Activated naive CD4-positive, alpha-beta T cell treated with anti-CD3 and anti-CD28 coated beads, Interleukin-2, amount 50 U/mL, for 72 hours (primary cell): Measurements from ENCODE around the gene CTIF. TPM values are rescaled to one million over a fixed set of nuclear protein-coding genes. Genes with fewer than 3 reads are reported as not detected.
A peak's percentile ranks its signal among the peaks of the same experiment; 100 is the strongest.
"Not testable (repeated sequence)": the region's sequence is repeated elsewhere in the genome, so short reads cannot be mapped to it uniquely, and the experiment has no call there.

ENCODE experiments used
- ATAC-seq, 2 donors: fragments of 150-1000 bp; cut with Tn5 transposase; 2 replicates each; pipeline ENCODE4 v1.10.0; 2021; ENCODE audit warnings: mild to moderate bottlenecking in 2 of 2, moderate library complexity in 2 of 2
- DNase-seq, 2 donors: peaks; one replicate each; pipeline ENCODE4 v3.0.0; 2021 to 2022; ENCODE audit warnings: low spot score in 2 of 2
- H3K27ac Mint-ChIP-seq, 2 donors: one replicate each; pipeline ENCODE4 v1.8.0; 2022; ENCODE audit warnings: mild to moderate bottlenecking in 2 of 2, mixed read lengths in 2 of 2
- H3K36me3 Mint-ChIP-seq, 2 donors: one replicate each; pipeline ENCODE4 v1.8.0; 2022; ENCODE audit warnings: mixed read lengths in 2 of 2
- H3K9me3 Mint-ChIP-seq, 2 donors: one replicate each; pipeline ENCODE4 v1.8.0; 2022; ENCODE audit warnings: mixed read lengths in 2 of 2
- total RNA-seq, 2 donors: library from RNA; stranded (reverse); gene quantifications; one replicate each; pipeline ENCODE4 v1.2.3, GENCODE V29; 2022

The CTIF gene
- total RNA-seq: 1 to 10 TPM; 2.4 to 7.9 TPM

- H3K36me3 Mint-ChIP-seq: no peaks in the 10 kb centered on the region
- peak; percentile 85 to 90 for ATAC-seq
These were observed at the start of gene CTIF for GRCh38 chr18:48538531-48539405. Gene CTIF (plus strand): TSS chr18:48539031. CDS start chr18:48619566, 80,535 bp downstream.

GRCh38 chr18:48490641-48491293 lies 48.1 kb upstream of the CTIF start:
- Mint-ChIP-seq H3K27ac (no peak overlapping the region), H3K36me3 (no peaks in the 10 kb centered on the region), H3K9me3 (no peaks in the 10 kb centered on the region)
- DNase-seq (no peak), ATAC-seq (no peak)

More at GRCh38 chr18:48538531-48539405, at the start of gene CTIF:
- Mint-ChIP-seq H3K27ac (peak within 1 kb of the TSS in 1 of 2 donors; percentile 58), H3K9me3 (no peaks in the 10 kb centered on the region)
- DNase-seq: peak; percentile 65 to 68

DNA sequence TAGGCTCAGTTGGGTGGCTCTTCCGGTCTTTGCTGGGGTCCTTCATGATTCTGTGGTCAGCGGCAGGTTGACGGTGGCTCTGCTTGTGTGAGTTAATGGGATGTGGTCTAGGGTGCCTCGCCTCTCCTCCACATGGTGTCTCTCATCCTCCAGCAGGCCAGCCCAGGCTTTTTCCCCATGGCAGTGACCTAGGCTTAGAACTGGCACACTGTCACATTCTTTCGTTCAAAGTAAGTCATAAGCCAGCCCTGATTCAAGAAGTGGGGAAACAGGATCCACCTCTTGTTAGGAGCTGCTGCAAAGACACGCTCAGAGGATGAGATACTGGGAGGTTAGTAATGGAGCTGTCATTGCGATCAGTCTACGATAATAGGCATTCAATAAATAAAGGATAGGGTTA lies 46.0 kb upstream of the CTIF start:
- H3K27ac Mint-ChIP-seq: no peak overlapping the region
- peaks cover 7% of the 10 kb centered on the region in 2 donors for H3K9me3 Mint-ChIP-seq
- DNase-seq (no peak), ATAC-seq (no peak)
- H3K36me3 Mint-ChIP-seq: peaks cover 0 to 8% of the 10 kb centered on the region in 2 donors

DNA sequence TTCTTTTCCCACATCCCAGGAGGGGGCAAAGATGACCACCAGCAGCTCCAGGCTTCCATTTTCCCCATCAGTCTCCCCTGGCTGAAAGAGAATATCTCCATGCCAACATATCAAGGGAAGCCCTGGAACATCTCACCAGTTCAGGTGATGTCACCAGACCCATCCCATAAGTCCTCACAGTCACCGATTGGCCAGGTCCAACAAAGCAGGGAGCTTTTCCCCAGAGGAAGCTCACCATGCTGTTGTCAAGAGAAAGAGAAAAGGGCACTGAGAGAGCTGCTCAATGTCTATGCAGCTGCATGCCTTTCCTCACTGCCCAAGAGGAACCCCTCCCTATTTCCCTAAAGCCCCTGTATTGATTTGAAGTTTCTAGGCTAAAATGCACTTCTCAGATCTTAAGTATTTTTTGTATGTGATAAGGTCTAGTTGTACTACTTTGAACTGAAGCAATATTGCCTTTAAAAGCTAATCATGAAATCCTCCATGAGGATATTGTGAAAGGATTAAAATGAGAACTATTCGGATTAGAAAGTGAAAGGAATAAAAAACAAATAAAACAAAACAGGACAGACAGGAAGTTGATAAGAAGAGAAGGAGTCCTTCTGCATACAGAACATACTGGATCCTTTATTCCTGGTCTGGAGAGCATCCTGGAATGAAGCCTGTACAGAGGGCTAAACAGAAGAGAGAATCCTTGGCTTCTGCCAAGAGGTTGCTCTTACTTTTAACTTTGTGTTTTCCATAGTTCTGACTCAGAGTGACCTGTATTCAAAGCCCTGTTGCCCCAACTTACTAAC lies 45.2 kb upstream of the CTIF start:
- no peak for ATAC-seq

DNA sequence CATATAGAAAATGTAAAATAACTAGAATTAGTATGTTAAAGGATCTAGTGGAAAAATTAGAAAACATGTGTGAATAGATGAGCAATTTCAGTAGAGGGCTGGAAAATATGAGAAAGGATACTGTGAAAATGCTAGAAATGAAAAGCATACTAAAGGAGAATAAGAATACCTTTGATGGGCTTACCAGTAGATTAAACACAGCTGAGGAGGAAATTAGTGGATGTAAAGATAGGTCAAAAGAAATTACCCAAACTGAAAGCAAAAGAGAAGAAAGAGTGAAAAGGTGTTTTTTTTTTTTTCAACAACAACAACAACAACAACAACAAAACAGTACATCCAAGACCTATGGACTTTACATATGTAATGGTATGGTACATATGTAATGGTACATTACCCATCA lies 41.0 kb upstream of the CTIF start:
- Mint-ChIP-seq H3K9me3 (peaks cover 12 to 13% of the 10 kb centered on the region in 2 donors), H3K27ac (no peak overlapping the region), H3K36me3 (peaks cover 0 to 14% of the 10 kb centered on the region in 2 donors)
- ATAC-seq (peak in 1 of 2 donors; percentile 22), DNase-seq (no peak)

More for the DNA sequence above, 45.2 kb upstream of the CTIF start:
- H3K27ac Mint-ChIP-seq: no peak overlapping the region
- DNase-seq: no peak
- peaks cover 0 to 14% of the 10 kb centered on the region in 2 donors for H3K36me3 Mint-ChIP-seq
- H3K9me3 Mint-ChIP-seq: peaks cover 12 to 13% of the 10 kb centered on the region in 2 donors

- Mint-ChIP-seq H3K36me3 (peaks cover under 1 to 14% of the 10 kb centered on the region in 2 donors), H3K9me3 (peaks cover 12 to 17% of the 10 kb centered on the region in 2 donors), H3K27ac (no peak overlapping the region)
- DNase-seq: no peak
- no peak for ATAC-seq
These were observed 38.3 kb upstream of the CTIF start for GRCh38 chr18:48500517-48500916.

DNA sequence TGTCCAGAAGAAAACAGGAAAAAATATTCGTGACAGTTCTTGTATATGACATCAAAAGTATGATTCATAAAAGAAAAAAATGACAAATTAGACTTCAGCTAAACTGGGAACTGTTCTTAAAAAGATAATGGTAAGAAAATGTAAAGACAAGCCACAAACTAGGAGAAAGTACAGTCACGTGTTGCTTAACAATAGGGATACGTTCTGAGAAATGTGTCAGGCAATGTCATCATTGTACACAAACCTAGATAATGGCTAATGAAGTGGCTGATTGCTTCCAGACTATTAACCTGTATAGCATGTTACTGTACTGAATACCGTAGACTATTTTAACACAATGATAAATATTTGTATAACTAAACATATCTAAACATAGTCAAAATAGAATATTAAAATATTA lies 35.9 kb upstream of the CTIF start:
- H3K9me3 Mint-ChIP-seq: peaks cover 23 to 28% of the 10 kb centered on the region in 2 donors
- ATAC-seq: no peak

DNA sequence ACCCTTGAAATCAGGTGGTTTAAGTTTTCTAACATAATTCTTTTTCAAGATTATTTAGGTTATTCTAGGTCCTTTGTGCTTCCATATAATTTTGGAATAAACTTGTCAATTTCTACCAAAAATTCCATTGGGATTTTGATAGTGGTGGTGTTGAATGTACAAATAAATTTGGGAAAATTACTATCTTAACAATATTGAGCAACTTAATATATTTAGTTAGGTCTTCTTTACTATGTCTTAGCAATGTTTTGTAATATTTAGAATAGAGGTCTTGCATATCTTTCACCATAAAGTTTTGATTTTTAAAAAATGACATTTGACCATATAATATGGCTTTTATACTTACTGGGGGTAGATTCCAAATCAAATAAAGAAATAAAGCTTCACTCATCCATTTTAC lies 34.0 kb upstream of the CTIF start:
- DNase-seq (no peak), ATAC-seq (no peak)
- Mint-ChIP-seq H3K27ac (no peak overlapping the region), H3K9me3 (peaks cover 23% of the 10 kb centered on the region in 2 donors), H3K36me3 (peaks cover 22 to 25% of the 10 kb centered on the region in 2 donors)

More for the DNA sequence above, 35.9 kb upstream of the CTIF start:
- DNase-seq: no peak
- H3K27ac Mint-ChIP-seq: no peak overlapping the region
- H3K36me3 Mint-ChIP-seq: peaks cover 24 to 28% of the 10 kb centered on the region in 2 donors

DNA sequence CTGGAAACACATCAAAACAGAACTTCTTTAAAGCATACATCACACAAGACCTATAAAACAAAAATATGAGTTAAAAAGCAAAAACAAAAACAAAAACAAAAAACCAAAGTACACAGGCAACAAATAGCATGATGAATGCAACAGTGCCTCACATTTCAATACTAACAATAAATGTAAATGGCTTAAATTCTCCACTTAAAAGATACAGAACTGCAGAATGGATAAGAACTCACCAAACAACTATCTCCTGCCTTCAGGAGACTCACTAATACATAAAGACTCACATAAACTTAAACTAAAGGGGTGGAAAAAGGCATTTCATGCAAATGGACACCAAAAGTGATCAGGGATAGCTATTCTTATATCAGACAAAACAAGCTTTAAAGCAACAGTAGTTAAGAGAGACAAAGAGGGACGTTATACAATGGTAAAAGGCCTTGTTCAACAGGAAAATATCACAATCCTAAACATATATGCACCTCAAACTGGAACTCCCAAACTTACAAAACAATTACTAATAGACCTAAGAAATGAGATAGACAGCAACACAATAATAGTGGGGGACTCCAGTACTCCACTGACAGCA lies 31.8 kb upstream of the CTIF start:
- DNase-seq, H3K27ac Mint-ChIP-seq, ATAC-seq: not testable (repeated sequence)
- Mint-ChIP-seq H3K9me3 (peaks cover 23% of the 10 kb centered on the region in 2 donors), H3K36me3 (peaks cover 22 to 25% of the 10 kb centered on the region in 2 donors)

DNA sequence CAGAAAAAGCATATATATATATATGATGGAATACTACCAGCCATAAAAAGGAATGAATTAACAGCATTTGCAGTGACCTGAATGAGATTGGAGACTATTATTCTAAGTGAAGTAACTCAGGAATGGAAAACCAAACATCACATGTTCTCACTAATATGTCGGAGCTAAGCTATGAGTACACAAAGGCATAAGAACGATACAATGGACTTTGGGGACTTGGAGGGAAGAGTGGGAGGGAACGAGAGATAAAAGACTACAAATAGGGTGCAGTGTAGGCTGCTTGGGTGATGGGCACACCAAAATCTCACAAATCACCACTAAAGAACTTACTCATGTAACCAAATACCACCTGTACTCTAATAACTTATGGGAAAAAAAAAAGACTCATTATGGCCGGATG lies 26.3 kb upstream of the CTIF start:
- not testable (repeated sequence) for DNase-seq, H3K27ac Mint-ChIP-seq, ATAC-seq, H3K9me3 Mint-ChIP-seq, H3K36me3 Mint-ChIP-seq

- H3K36me3 Mint-ChIP-seq: no peaks in the 10 kb centered on the region
- ATAC-seq: no peak
- no peak overlapping the region for H3K27ac Mint-ChIP-seq
- no peaks in the 10 kb centered on the region for H3K9me3 Mint-ChIP-seq
- no peak for DNase-seq
These were observed 24.0 kb upstream of the CTIF start for GRCh38 chr18:48514786-48515185.

- Mint-ChIP-seq H3K9me3 (no peaks in the 10 kb centered on the region), H3K36me3 (no peaks in the 10 kb centered on the region), H3K27ac (no peak overlapping the region)
- ATAC-seq (no peak), DNase-seq (no peak)
These were observed 21.8 kb upstream of the CTIF start for GRCh38 chr18:48517048-48517447.

DNA sequence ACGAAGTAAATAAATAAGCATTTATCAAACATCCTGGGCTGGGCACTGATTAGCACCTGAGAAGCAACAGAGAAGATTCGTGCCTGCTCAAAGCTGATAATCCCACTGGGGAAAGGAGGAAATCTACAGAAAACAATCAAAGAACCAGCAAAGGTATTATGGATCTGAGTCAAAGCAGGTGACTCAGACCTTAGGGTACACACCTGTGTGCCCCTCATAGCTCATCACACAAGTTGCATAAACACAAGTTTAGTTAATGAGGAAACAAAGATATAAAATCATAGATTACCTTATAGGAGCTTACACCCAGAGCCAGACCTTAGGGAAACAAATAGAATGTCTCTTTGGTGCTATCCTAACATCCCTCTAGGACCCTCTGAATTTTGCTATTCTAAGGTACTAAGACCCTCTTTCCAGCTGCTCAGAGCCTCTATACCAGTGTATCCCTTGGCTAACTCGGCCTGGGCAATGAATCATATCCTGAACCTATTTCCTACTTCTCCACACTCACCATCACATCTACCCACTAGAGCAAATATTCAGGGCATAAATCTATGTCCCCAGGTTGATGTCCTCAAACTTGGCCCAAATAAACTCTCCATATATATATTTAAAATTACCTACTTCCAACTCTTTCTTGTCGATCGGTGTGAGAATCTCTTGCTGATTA lies 19.3 kb upstream of the CTIF start:
- ATAC-seq (no peak), DNase-seq (no peak)
- no peaks in the 10 kb centered on the region for H3K9me3 Mint-ChIP-seq
- no peaks in the 10 kb centered on the region for H3K36me3 Mint-ChIP-seq
- H3K27ac Mint-ChIP-seq: no peak overlapping the region

DNA sequence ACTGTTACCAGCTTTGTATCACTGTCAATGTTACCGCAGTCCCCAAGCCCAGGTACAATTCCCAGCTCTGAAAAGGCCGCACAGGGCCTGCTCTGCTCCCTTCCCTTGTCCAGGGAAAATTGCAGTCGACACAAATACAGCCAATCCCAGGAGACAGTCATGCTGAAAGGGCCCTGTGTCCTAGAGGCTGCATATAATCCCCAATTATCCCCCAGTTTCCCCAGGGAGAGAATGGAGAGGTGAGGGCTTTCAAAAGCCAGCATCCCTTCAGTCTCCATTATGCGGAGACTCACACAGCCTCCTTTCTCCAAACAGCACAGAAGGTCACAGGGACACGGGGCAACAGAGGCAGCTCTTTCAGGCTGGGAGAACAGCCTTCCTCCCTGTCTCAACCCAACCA lies 17.1 kb upstream of the CTIF start:
- no peaks in the 10 kb centered on the region for H3K9me3 Mint-ChIP-seq
- no peak overlapping the region for H3K27ac Mint-ChIP-seq
- ATAC-seq: no peak
- DNase-seq: no peak
- no peaks in the 10 kb centered on the region for H3K36me3 Mint-ChIP-seq

- Mint-ChIP-seq H3K27ac (no peak overlapping the region), H3K36me3 (no peaks in the 10 kb centered on the region), H3K9me3 (no peaks in the 10 kb centered on the region)
- DNase-seq (no peak), ATAC-seq (no peak)
These were observed 13.2 kb upstream of the CTIF start for GRCh38 chr18:48525671-48526070.

- ATAC-seq (no peak), DNase-seq (no peak)
- Mint-ChIP-seq H3K9me3 (no peaks in the 10 kb centered on the region), H3K27ac (no peak overlapping the region), H3K36me3 (no peaks in the 10 kb centered on the region)
These were observed 11.4 kb upstream of the CTIF start for GRCh38 chr18:48527461-48527860.
